ENCODE measurements around the gene PSENEN.
A peak's percentile ranks its signal among the peaks of the same experiment; 100 is the strongest.
"Not testable (repeated sequence)": the region's sequence is repeated elsewhere in the genome, so short reads cannot be mapped to it uniquely, and the experiment has no call there.

The PSENEN gene

GRCh38 chr19:35752746-35753350 lies 7.4 kb downstream of the PSENEN start:
- no peak for DNase-seq

GRCh38 chr19:35753634-35754369 lies 8.4 kb downstream of the PSENEN start:
- DNase-seq = no peak

GRCh38 chr19:35754370-35755130 lies 9.1 kb downstream of the PSENEN start:
- no peak for DNase-seq

GRCh38 chr19:35755131-35755549 lies 9.7 kb downstream of the PSENEN start:
- DNase-seq = no peak

GRCh38 chr19:35755550-35756376 lies 10.3 kb downstream of the PSENEN start:
- no peak for DNase-seq

GRCh38 chr19:35756377-35757230 lies 11.2 kb downstream of the PSENEN start, which contains the start of gene HSPB6:
HSPB6 (minus strand) TSS chr19:35757029; CDS start chr19:35757008, 21 bp downstream.
- no peak for DNase-seq

GRCh38 chr19:35757231-35757748 lies 11.8 kb downstream of the PSENEN start:
- DNase-seq = no peak

- DNase-seq = peak; percentile 99
Observed at GRCh38 chr19:35757749-35758608, 12.5 kb downstream of the PSENEN start, which contains the start of gene PROSER3. PROSER3 (plus strand) TSS chr19:35758176; CDS start chr19:35758216, 40 bp downstream.

- no peak for DNase-seq
Observed at GRCh38 chr19:35759697-35760096, 14.2 kb downstream of the PSENEN start.

- DNase-seq = no peak
Observed at GRCh38 chr19:35760711-35761349, 15.4 kb downstream of the PSENEN start.

GRCh38 chr19:35764432-35765315 lies 19.2 kb downstream of the PSENEN start:
- DNase-seq = no peak

GRCh38 chr19:35766571-35767104 lies 21.2 kb downstream of the PSENEN start:
- DNase-seq = no peak

- DNase-seq = no peak
Observed at GRCh38 chr19:35767288-35768081, 22.0 kb downstream of the PSENEN start.

GRCh38 chr19:35768082-35768421 lies 22.6 kb downstream of the PSENEN start:
- no peak for DNase-seq

- DNase-seq = not testable (repeated sequence)
Observed at GRCh38 chr19:35772362-35772761, 26.9 kb downstream of the PSENEN start.

- no peak for DNase-seq
Observed at GRCh38 chr19:35773020-35773806, 27.8 kb downstream of the PSENEN start.

Measured in NCI-H2081 treated with DMSO at 0.1 percent for 48 hours (cell line).